Smooth muscle cell of trachea (primary cell): ENCODE measurements around the gene SOD2. TPM values are rescaled to one million over a fixed set of nuclear protein-coding genes. Genes with fewer than 3 reads are reported as not detected.

ENCODE experiments used
- total RNA-seq: library from RNA; depleted of rRNA; stranded (reverse); fragments of >200 nt; gene quantifications from 2 replicates; pipeline ENCODE4 v1.2.1, GENCODE V29; 2014

Gene SOD2
- 213 and 2,364 TPM in 2 replicates for total RNA-seq

DNA sequence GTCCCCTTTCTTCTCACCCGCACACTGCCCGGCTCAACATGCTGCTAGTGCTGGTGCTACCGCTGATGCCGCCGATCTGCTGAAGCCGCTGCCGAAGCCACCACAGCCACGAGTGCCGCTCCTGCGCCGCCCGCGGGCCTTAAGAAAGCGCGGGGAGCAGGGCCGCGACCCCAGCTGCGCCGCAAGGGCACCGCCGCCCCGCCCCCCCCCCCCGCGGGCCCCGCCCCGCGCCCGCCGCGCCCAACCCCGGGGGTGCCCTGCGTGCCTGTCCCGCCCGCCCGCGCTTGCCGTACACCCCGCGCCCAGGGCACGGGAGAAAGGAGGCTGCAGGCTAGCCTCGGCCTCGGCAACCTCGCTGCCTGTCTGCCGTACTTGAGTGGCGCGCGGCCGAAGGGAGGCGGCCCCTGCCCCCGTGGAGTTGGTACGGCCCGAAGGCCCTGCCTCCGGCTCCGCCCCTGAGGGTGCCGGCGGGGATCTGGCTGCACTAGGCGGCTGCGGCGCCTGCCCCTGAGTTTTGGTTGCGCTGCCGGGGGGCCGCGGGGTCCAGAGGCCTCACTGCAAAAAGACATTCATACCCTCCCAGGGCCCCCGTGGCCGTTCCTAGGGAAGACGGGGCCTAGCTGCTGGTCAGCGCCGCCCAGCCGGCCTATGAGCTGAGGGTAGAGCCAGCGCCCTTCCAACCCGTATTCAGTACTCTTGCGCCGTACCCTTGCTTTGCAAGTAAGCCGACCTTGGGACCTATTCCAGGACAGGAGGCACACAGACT, at the start of gene SOD2:
Gene SOD2 (minus strand): TSS at position 114 of the 766 bp plus-strand sequence. CDS start 74 bp downstream, at position 40.

DNA sequence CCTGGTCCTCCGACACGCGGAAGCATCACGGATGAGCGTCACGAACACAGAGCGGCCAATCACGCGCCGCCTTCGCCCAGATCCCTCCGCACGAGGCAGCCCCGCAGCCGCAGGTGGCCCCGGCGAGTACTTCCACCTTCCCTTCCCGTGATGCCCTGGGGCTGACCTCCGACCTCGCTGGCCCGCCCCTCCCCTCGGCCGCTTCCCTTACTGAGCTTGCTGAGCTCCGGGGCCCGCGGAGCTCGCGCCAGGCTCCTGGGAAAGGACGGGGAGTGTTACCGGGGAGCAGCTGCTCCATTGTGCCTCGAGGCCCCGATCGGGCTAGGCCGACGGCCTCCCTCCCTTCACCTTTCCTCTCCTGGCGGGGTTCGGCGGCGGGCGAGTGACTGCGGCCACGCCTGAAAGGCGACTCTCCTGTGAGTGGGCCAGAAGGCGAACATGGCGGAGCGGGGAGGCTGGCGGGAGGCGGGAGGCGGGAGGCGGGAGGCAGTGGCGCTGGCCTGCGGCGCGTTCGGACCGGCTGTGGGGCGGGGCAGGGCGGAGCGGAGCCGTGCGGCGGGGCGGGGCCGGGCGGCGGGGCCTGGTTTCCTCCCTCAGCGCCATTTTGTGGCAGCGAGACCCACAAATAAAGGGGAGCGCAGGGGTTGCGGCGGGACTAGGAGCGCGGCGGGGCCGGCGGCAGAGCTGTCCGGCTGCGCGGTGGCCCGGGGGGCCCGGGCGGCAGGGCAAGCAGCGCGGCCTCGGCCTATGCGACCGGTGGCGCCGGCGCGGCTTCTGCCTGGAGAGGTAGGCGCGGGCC, 34.1 kb upstream of the SOD2 start, which contains the start of gene WTAP:
Gene WTAP (plus strand): TSS at position 589 of the 799 bp plus-strand sequence. CDS start 8,760 bp downstream, outside the sequence.

Other genes starting within 250 kb of the SOD2 start
- gene WTAP, start 34.3 kb upstream of the SOD2 start, total RNA-seq = 99.6 and 129 TPM in 2 replicates
- 19.0 and 76.8 TPM in 2 replicates for gene ACAT2, start 68.8 kb upstream of the SOD2 start, total RNA-seq
- gene TCP1, start 96.4 kb upstream of the SOD2 start, total RNA-seq = 273 and 275 TPM in 2 replicates
- gene MRPL18, start 97.2 kb upstream of the SOD2 start, total RNA-seq = 78.4 and 107 TPM in 2 replicates
- not detected in 2 replicates for gene PNLDC1, start 107.0 kb upstream of the SOD2 start, total RNA-seq
- not detected in 2 replicates for gene MAS1, start 197.7 kb upstream of the SOD2 start, total RNA-seq